ENCODE results near the gene KCNQ1OT1. TPM values are rescaled to one million over a fixed set of nuclear protein-coding genes. Genes with fewer than 3 reads are reported as not detected.

KCNQ1OT1 gene
- total and polyA plus RNA-seq, 4 donors = 0.05 to 4.9 (median 0.61) TPM

DNA sequence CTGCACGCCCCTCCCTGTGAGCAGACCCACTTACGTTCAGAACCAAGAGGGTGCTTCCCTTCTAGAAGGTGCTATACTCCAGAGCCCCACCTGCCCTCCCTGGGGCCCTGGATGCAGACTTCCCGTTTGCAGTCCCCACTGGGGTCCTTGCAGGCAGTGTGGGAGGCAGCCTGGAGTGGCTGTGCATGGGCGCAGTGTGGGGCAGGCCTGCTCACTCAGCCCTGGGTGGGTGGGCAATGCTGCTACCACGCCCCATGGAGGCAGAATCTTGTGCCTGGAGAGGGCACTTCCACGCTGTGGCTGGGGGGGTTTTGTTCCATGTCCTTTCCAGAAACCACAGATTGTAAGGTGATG is 116.2 kb downstream of the KCNQ1OT1 start (continued):
- TF ChIP-seq, protein P1, sequence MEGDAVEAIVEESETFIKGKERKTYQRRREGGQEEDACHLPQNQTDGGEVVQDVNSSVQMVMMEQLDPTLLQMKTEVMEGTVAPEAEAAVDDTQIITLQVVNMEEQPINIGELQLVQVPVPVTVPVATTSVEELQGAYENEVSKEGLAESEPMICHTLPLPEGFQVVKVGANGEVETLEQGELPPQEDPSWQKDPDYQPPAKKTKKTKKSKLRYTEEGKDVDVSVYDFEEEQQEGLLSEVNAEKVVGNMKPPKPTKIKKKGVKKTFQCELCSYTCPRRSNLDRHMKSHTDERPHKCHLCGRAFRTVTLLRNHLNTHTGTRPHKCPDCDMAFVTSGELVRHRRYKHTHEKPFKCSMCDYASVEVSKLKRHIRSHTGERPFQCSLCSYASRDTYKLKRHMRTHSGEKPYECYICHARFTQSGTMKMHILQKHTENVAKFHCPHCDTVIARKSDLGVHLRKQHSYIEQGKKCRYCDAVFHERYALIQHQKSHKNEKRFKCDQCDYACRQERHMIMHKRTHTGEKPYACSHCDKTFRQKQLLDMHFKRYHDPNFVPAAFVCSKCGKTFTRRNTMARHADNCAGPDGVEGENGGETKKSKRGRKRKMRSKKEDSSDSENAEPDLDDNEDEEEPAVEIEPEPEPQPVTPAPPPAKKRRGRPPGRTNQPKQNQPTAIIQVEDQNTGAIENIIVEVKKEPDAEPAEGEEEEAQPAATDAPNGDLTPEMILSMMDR (IDR thresholded peaks at IDR 0.05; ENCODE audit: low read depth, low read length, missing input control) = no peak
- TF ChIP-seq RAD21 (IDR thresholded peaks at IDR 0.05) = no peak
- no peak for TF ChIP-seq RXRA (IDR thresholded peaks at IDR 0.05)
- TF ChIP-seq TAF1 (conservative IDR thresholded peaks at IDR 0.05) = no peak
- no peak for TF ChIP-seq FOXA2 (IDR thresholded peaks at IDR 0.05)

DNA sequence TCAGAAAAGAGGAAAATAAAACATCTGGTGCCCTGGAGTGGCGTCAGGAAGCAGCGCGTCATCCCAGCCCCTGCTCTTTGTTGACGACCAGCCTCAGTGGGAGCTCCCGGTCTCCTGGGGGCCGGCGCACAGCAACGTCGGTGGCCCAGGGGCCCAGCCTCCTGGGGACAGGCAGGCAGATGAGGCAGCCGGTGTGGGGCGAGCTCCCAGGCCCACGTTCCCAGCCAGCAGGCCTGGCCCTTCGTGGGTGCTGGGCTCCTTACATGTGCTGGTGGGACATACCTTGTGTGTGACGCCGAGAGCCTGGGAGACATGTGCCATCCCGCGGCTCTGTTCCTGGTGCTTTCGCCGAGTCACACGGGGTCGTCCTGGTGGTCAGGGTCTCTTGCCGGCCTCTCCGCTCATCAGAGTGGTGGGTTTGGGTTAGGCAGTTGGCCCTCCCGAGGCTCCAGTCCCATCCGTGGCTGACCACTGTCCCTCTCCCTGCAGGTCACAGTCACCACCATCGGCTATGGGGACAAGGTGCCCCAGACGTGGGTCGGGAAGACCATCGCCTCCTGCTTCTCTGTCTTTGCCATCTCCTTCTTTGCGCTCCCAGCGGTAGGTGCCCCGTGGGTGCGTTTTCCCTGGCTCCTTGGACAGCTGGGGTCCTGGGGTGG is 116.7 kb downstream of the KCNQ1OT1 start:
- Histone ChIP-seq H3K36me3 (ENCODE audit: control insufficient read depth in 4 of 4, insufficient read depth in 3 of 4, low read depth in 1 of 4, low read length in 3 of 4) (no peaks in the 10 kb centered on the region), H3K4me1 (ENCODE audit: control insufficient read depth in 4 of 4, insufficient read depth in 4 of 4, low read length in 3 of 4) (no peaks in the 10 kb centered on the region), H3K27ac (ENCODE audit: low read depth in 1 of 2, low read length in 2 of 2) (no peak overlapping the region), H3K27me3 (ENCODE audit: control insufficient read depth in 4 of 4, insufficient read depth in 4 of 4, low read length in 3 of 4) (no peaks in the 10 kb centered on the region), H3K9me3 (ENCODE audit: control insufficient read depth in 4 of 4, low read length in 3 of 4) (no peaks in the 10 kb centered on the region), H3K9ac (ENCODE audit: low read depth in 1 of 2, low read length in 2 of 2) (no peak overlapping the region), H3K4me3 (ENCODE audit: low read depth in 1 of 3, low read length in 3 of 3) (no peak overlapping the region)
- DNase-seq (ENCODE audit: low spot score) = peak; percentile 23
- 91% methylated on average over 33 of the region's 33 CpGs for WGBS
- TF ChIP-seq RXRA (IDR thresholded peaks at IDR 0.05) (no peak), HNF4G (IDR thresholded peaks at IDR 0.05) (no peak), GABPA (IDR thresholded peaks at IDR 0.05 in 1 of 2, conservative IDR thresholded peaks at IDR 0.05 in 1 of 2) (no peak), SP1 (IDR thresholded peaks at IDR 0.05) (no peak), NR2F2 (IDR thresholded peaks at IDR 0.05) (no peak), JUND (IDR thresholded peaks at IDR 0.05) (no peak)
- TF ChIP-seq, protein P2, sequence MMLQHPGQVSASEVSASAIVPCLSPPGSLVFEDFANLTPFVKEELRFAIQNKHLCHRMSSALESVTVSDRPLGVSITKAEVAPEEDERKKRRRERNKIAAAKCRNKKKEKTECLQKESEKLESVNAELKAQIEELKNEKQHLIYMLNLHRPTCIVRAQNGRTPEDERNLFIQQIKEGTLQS (IDR thresholded peaks at IDR 0.05) = no peak
- TF ChIP-seq, protein P3, sequence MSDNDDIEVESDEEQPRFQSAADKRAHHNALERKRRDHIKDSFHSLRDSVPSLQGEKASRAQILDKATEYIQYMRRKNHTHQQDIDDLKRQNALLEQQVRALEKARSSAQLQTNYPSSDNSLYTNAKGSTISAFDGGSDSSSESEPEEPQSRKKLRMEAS (IDR thresholded peaks at IDR 0.05) = no peak

DNA sequence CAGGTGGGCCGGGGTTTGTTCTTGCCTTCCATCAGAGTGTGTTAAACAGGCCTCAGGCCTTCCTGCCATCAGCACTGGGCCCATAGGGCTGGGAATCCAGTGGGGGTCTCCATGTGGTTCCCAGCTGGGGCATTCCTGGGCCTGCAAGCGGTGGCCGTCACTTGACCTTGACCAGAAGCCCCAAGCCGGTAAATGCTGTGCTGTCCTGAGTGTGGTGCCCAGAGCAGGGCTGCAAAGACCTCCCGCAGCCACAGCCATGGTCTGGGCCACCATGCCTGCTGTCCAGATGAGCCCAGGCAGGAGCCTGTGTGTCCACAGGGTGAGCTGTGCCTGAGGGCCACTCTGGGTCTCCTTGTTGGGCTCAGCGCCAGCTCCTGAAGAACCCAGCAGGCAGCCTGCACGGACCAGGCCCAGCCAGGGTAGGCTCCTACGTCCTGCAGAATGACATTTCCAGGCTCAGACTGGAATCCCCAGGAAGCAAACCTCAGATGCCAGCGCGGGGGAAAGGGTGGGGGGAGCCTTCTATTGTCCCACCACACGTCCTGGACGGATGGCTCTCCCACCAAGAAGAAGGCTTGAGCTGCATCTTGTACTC is 117.3 kb downstream of the KCNQ1OT1 start:
- 88% methylated on average over 12 of the region's 12 CpGs for WGBS
- Histone ChIP-seq H3K36me3 (ENCODE audit: control insufficient read depth in 4 of 4, insufficient read depth in 3 of 4, low read depth in 1 of 4, low read length in 3 of 4) (no peaks in the 10 kb centered on the region), H3K27ac (ENCODE audit: low read depth in 1 of 2, low read length in 2 of 2) (no peak overlapping the region), H3K9ac (ENCODE audit: low read depth in 1 of 2, low read length in 2 of 2) (no peak overlapping the region), H3K4me3 (ENCODE audit: low read depth in 1 of 3, low read length in 3 of 3) (no peak overlapping the region), H3K27me3 (ENCODE audit: control insufficient read depth in 4 of 4, insufficient read depth in 4 of 4, low read length in 3 of 4) (no peaks in the 10 kb centered on the region), H3K4me1 (ENCODE audit: control insufficient read depth in 4 of 4, insufficient read depth in 4 of 4, low read length in 3 of 4) (no peaks in the 10 kb centered on the region), H3K9me3 (ENCODE audit: control insufficient read depth in 4 of 4, low read length in 3 of 4) (no peaks in the 10 kb centered on the region)
- DNase-seq (ENCODE audit: low spot score) = no peak
- no peak for TF ChIP-seq NR2F2 (IDR thresholded peaks at IDR 0.05)
- no peak for TF ChIP-seq GABPA (IDR thresholded peaks at IDR 0.05 in 1 of 2, conservative IDR thresholded peaks at IDR 0.05 in 1 of 2)
- TF ChIP-seq FOXA1 (IDR thresholded peaks at IDR 0.05) = no peak
- TF ChIP-seq, protein P2 (IDR thresholded peaks at IDR 0.05) = no peak
- no peak for TF ChIP-seq SP1 (IDR thresholded peaks at IDR 0.05)
- TF ChIP-seq EGR1 (IDR thresholded peaks at IDR 0.05; ENCODE audit: low read depth in 2 of 2) = no peak
- TF ChIP-seq, protein P1 (IDR thresholded peaks at IDR 0.05; ENCODE audit: low read depth, low read length, missing input control) = no peak
- TF ChIP-seq FOXA2 (IDR thresholded peaks at IDR 0.05) = no peak
- TF ChIP-seq REST (IDR thresholded peaks at IDR 0.05) = no peak
- TF ChIP-seq, protein P3 (IDR thresholded peaks at IDR 0.05) = no peak
- no peak for TF ChIP-seq HNF4G (IDR thresholded peaks at IDR 0.05)
- TF ChIP-seq TAF1 (conservative IDR thresholded peaks at IDR 0.05) = no peak
- no peak for TF ChIP-seq RAD21 (IDR thresholded peaks at IDR 0.05)
- no peak for TF ChIP-seq ZBTB33 (IDR thresholded peaks at IDR 0.05)
- no peak for TF ChIP-seq HNF4A (conservative IDR thresholded peaks at IDR 0.05)
- TF ChIP-seq JUND (IDR thresholded peaks at IDR 0.05) = no peak
